Loucy (cell line): ENCODE results near the gene SNAPC2.

Experiments
- CTCF ChIP-seq: fragments of 200-600 bp; sonication (generic); conservative IDR thresholded peaks from 2 replicates; pipeline ENCODE4 v1.5.1; 2014; ENCODE audit warnings: mild to moderate bottlenecking, antibody characterized with exemption, low read length
- EZH2phosphoT487 ChIP-seq: fragments of 200-600 bp; IDR thresholded peaks from 2 replicates; pipeline ENCODE4 v1.6.1; 2018; ENCODE audit warnings: antibody characterized with exemption, mild to moderate bottlenecking, moderate library complexity, borderline replicate concordance

- TF ChIP-seq CTCF (no peak), EZH2phosphoT487 (no peak)
Observed at GRCh38 chr19:7965921-7966665, 46.0 kb downstream of the SNAPC2 start.
